ENCODE data around the gene BLOC1S3.

DNA sequence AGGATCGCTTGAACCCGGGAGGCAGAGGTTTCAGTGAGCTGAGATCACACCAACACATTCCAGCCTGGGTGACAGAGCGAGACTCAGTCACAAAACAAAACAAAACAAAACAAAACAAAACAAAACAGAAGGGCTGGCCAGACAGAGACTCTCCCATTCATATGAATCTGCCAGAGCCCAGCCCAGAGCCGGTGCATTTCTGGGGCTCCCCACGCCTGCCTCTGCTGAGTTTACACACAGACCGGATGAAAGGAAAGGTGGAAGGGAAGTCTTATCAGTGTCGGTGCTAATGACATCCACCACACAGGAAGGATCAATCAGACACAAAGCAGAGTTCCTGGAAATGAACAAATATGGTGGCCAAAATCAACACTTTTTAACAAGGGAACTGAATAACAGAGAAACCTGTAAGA is 7.4 kb upstream of the BLOC1S3 start:
- TF ChIP-seq, protein P1, sequence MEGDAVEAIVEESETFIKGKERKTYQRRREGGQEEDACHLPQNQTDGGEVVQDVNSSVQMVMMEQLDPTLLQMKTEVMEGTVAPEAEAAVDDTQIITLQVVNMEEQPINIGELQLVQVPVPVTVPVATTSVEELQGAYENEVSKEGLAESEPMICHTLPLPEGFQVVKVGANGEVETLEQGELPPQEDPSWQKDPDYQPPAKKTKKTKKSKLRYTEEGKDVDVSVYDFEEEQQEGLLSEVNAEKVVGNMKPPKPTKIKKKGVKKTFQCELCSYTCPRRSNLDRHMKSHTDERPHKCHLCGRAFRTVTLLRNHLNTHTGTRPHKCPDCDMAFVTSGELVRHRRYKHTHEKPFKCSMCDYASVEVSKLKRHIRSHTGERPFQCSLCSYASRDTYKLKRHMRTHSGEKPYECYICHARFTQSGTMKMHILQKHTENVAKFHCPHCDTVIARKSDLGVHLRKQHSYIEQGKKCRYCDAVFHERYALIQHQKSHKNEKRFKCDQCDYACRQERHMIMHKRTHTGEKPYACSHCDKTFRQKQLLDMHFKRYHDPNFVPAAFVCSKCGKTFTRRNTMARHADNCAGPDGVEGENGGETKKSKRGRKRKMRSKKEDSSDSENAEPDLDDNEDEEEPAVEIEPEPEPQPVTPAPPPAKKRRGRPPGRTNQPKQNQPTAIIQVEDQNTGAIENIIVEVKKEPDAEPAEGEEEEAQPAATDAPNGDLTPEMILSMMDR (IDR thresholded peaks at IDR 0.05): no peak
- no peak for TF ChIP-seq POLR2A (IDR thresholded peaks at IDR 0.05)

All from thyroid gland (tissue), 4 donors.